ENCODE results near the gene SLC22A14. TPM values are rescaled to one million over a fixed set of nuclear protein-coding genes. Genes with fewer than 3 reads are reported as not detected.

SLC22A14 gene
- total and polyA plus RNA-seq, 2 donors (not counting 3 experiments of a cell fraction or from before 2014, with no cell fraction given) = not detected

DNA sequence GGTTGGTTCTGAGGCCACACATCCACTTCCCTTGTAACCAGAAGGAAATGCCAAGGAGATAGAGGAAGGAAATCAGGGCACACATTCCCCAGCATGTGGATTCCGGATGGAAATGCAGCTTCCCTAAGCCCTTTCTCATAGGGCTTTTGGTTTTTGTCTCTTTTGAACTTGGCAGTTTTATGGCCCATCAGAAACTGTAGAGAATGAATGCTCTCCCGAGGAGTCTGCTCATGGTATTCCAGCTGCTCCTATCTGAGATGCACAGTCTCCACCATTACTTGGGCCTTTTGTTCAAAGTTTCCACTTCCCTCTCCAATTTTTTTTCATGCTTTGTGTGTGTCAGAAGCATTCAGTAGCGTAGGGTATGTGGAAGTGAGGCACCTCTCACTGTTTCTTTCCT lies 85.7 kb downstream of the SLC22A14 start:
- H3K4me2 ChIP-seq (ENCODE audit: insufficient read depth, low read length) = no peak overlapping the region
- H3K9ac ChIP-seq (replicated peaks; ENCODE audit: extremely low read depth, insufficient read depth, low read length) = no peak overlapping the region
- no peak overlapping the region for H2AFZ ChIP-seq (ENCODE audit: low read depth, low read length)
- H3K27me3 ChIP-seq (ENCODE audit: control insufficient read depth in 2 of 2, insufficient read depth in 2 of 2, low read length in 2 of 2) = no peaks in the 10 kb centered on the region
- BruUV-seq (replicated peaks) = no TSS peak
- no peaks in the 10 kb centered on the region for H3K79me2 ChIP-seq (ENCODE audit: control insufficient read depth, insufficient read depth, low read length)
- no peak for FAIRE-seq
- no peak for DNase-seq (ENCODE audit: low read depth, low spot score)
- no peak for TF ChIP-seq MYC (IDR thresholded peaks at IDR 0.05; ENCODE audit: low read depth, low read length)
- TF ChIP-seq POLR2A (IDR thresholded peaks at IDR 0.05; ENCODE audit: low read depth, low read length) = no peak
- no peak for TF ChIP-seq EZH2 (IDR thresholded peaks at IDR 0.05; ENCODE audit: borderline replicate concordance, low read depth, low read length, severe bottlenecking)
- TF ChIP-seq GATA2 (IDR thresholded peaks at IDR 0.05; ENCODE audit: insufficient read depth, insufficient read length, low read depth, low read length) = no peak
- no peak for TF ChIP-seq POLR2AphosphoS5 (IDR thresholded peaks at IDR 0.05; ENCODE audit: insufficient read depth, low read depth, low read length)
- intact Hi-C loops (cut with micrococcal nuclease) = no loop called here
- no peak overlapping the region for H3K27ac ChIP-seq (ENCODE audit: insufficient read depth, low read depth, low read length)
- no peaks in the 10 kb centered on the region for H3K4me1 ChIP-seq (ENCODE audit: control insufficient read depth, extremely low read depth, insufficient read depth, low read length)
- peaks cover 0 to 3% of the 10 kb centered on the region in 2 experiments for H3K36me3 ChIP-seq (ENCODE audit: control insufficient read depth in 2 of 2, extremely low read depth in 1 of 2, insufficient read depth in 2 of 2, low read length in 2 of 2)
- CTCF ChIA-PET = interaction anchor here (0.9 to 1.4 kb wide), 3 partner anchors 11 to 112 kb away, joined by 3 to 6 read pairs (median 3); partner anchors contain the start of gene XYLB
- dilution Hi-C loops (cut with MboI; ENCODE audit: extremely low pct_ligation_motif_present, low sequenced_read_pairs) = no loop called here
- no peaks in the 10 kb centered on the region for H3K9me3 ChIP-seq (replicated peaks; ENCODE audit: control insufficient read depth, insufficient read depth, low read length)
- H3K4me3 ChIP-seq (replicated peaks in 1 of 3; ENCODE audit: insufficient read depth in 1 of 3, low read depth in 1 of 3, low read length in 3 of 3) = no peak overlapping the region
- POLR2A ChIA-PET = no interaction called here
- no peaks in the 10 kb centered on the region for H3K9me1 ChIP-seq (replicated peaks; ENCODE audit: control insufficient read depth, extremely low read depth, insufficient read depth, low read length)
- no peaks in the 10 kb centered on the region for H4K20me1 ChIP-seq (replicated peaks; ENCODE audit: control insufficient read depth, extremely low read depth, insufficient read depth, low read length)

Small RNAs within 50 kb of the gene (small RNA-seq; reads per million reads assigned to genes)
- gene RNU6-235P (ENCODE audit: insufficient read depth, insufficient read length, low read depth, low replicate concordance) = not detected

Other genes with a start within 250 kb of the SLC22A14 start
- not detected in 2 replicates for gene DLEC1, start 243.1 kb upstream of the SLC22A14 start, total RNA-seq
- not detected in 2 replicates for gene DLEC1, start 243.1 kb upstream of the SLC22A14 start, polyA plus RNA-seq
- 46.9 and 52.1 TPM in 2 replicates for gene ACAA1, start 145.2 kb upstream of the SLC22A14 start, total RNA-seq
- gene ACAA1, start 145.2 kb upstream of the SLC22A14 start, polyA plus RNA-seq = 46.4 and 53.8 TPM in 2 replicates
- gene MYD88, start 143.6 kb upstream of the SLC22A14 start, total RNA-seq = 32.7 and 35.1 TPM in 2 replicates
- 48.9 and 55.0 TPM in 2 replicates for gene MYD88, start 143.6 kb upstream of the SLC22A14 start, polyA plus RNA-seq
- 32.9 and 34.3 TPM in 2 replicates for gene OXSR1, start 116.8 kb upstream of the SLC22A14 start, total RNA-seq
- 12.7 and 15.1 TPM in 2 replicates for gene OXSR1, start 116.8 kb upstream of the SLC22A14 start, polyA plus RNA-seq
- gene SLC22A13, start 16.5 kb upstream of the SLC22A14 start, total RNA-seq = 0.44 and 0.53 TPM in 2 replicates
- gene SLC22A13, start 16.5 kb upstream of the SLC22A14 start, polyA plus RNA-seq = 0.11 and 0.13 TPM in 2 replicates
- 4.3 and 6.1 TPM in 2 replicates for gene XYLB, start 64.5 kb downstream of the SLC22A14 start, total RNA-seq
- 3.7 TPM in 2 replicates for gene XYLB, start 64.5 kb downstream of the SLC22A14 start, polyA plus RNA-seq
- 4.9 and 5.6 TPM in 2 replicates for gene ACVR2B, start 171.6 kb downstream of the SLC22A14 start, total RNA-seq
- gene ACVR2B, start 171.6 kb downstream of the SLC22A14 start, polyA plus RNA-seq = 1.6 and 2.0 TPM in 2 replicates
- 21.8 and 21.9 TPM in 2 replicates for gene EXOG, start 214.0 kb downstream of the SLC22A14 start, total RNA-seq
- gene EXOG, start 214.0 kb downstream of the SLC22A14 start, polyA plus RNA-seq = 8.5 and 10.8 TPM in 2 replicates

Measured in endothelial cell of umbilical vein (primary cell).